H1 (cell line): ENCODE data around the gene RAB3IL1. TPM values are rescaled to one million over a fixed set of nuclear protein-coding genes. Genes with fewer than 3 reads are reported as not detected.
A peak's percentile ranks its signal among the peaks of the same experiment; 100 is the strongest.

Experiments
- CTCF ChIA-PET: fragments of 300-600 bp; sonication (Branson Sonifier 250); formaldehyde crosslinking; loops from one replicate; lab custom pipeline; 2021; ENCODE audit not compliant: partially characterized antibody; lab: Charles Lee
- POLR2A ChIA-PET: fragments of 300-600 bp; sonication (Branson Sonifier 250); formaldehyde crosslinking; loops from one replicate; lab custom pipeline; 2021; ENCODE audit warnings: inconsistent platforms; ENCODE audit not compliant: partially characterized antibody; lab: Charles Lee
- DNase-seq, 2 experiments: peaks; one replicate each; pipeline versions ENCODE4 v3.0.0 to v3.0.0-alpha.2; 2010 to 2022; ENCODE audit warnings: low spot score in 2 of 2, low read depth in 1 of 2, mixed read lengths in 1 of 2
- FAIRE-seq: peaks from 2 replicates; lab custom pipeline; 2011; peaks lifted over from hg19 to GRCh38; lab: Jason Lieb, UNC
- H2AFZ ChIP-seq: 2 replicates; pipeline ENCODE4 v1.8.1; 2012; ENCODE audit warnings: low read length, inconsistent platforms
- H2AK5ac ChIP-seq: 2 replicates; pipeline ENCODE4 v1.6.1; 2013; ENCODE audit warnings: low read depth, low read length
- H2BK120ac ChIP-seq: replicated peaks from 2 replicates; pipeline ENCODE3; 2013; ENCODE audit warnings: low read depth, low read length, inconsistent platforms
- H2BK12ac ChIP-seq: 2 replicates; pipeline ENCODE4 v1.6.1; 2013; ENCODE audit warnings: low read depth, low read length
- H2BK15ac ChIP-seq: 2 replicates; pipeline ENCODE4 v1.6.1; 2013; ENCODE audit warnings: low read length
- H2BK20ac ChIP-seq: 2 replicates; pipeline ENCODE4 v1.6.1; 2013; ENCODE audit warnings: low read length
- H2BK5ac ChIP-seq: 2 replicates; pipeline ENCODE4 v1.6.1; 2013; ENCODE audit warnings: low read depth, low read length
- H3K14ac ChIP-seq: 2 replicates; pipeline ENCODE4 v1.6.1; 2013; ENCODE audit warnings: inconsistent platforms; ENCODE audit not compliant: insufficient read length
- H3K18ac ChIP-seq: 2 replicates; pipeline ENCODE4 v1.6.1; 2013; ENCODE audit warnings: low read length; ENCODE audit errors: extremely low read depth
- H3K23ac ChIP-seq: 2 replicates; pipeline ENCODE4 v1.6.1; 2013; ENCODE audit warnings: inconsistent platforms; ENCODE audit not compliant: insufficient read length
- H3K23me2 ChIP-seq: 2 replicates; pipeline ENCODE4 v1.6.1; 2013; ENCODE audit warnings: low read depth, low read length
- H3K27ac ChIP-seq: 2 replicates; pipeline ENCODE4 v1.6.1; 2011; ENCODE audit warnings: low read depth, low read length, inconsistent platforms
- H3K27me3 ChIP-seq, 4 experiments: replicated peaks in 1 of 4; 1 replicate in 1 of 4; 2 replicates in 3 of 4; pipeline versions ENCODE4 v1.6.1 to v1.8.1; 2011 to 2013; ENCODE audit warnings: low read length in 3 of 4, mild to moderate bottlenecking in 3 of 4, inconsistent platforms in 2 of 4, mixed read lengths in 2 of 4, moderate library complexity in 1 of 4; ENCODE audit not compliant: control insufficient read depth in 3 of 4, insufficient read depth in 3 of 4; ENCODE audit errors: extremely low read depth in 1 of 4
- H3K36me3 ChIP-seq, 4 experiments: 2 replicates each; pipeline versions ENCODE4 v1.6.1 to v1.8.1; 2011 to 2013; ENCODE audit warnings: mild to moderate bottlenecking in 4 of 4, low read length in 3 of 4, moderate library complexity in 2 of 4, control low read depth in 1 of 4, inconsistent platforms in 1 of 4; ENCODE audit not compliant: insufficient read depth in 4 of 4, control insufficient read depth in 2 of 4
- H3K4ac ChIP-seq: replicated peaks from 2 replicates; pipeline ENCODE3; 2013; ENCODE audit warnings: low read length, low read depth, mixed read lengths, inconsistent platforms; ENCODE audit not compliant: insufficient read length
- H3K4me1 ChIP-seq, 4 experiments: replicated peaks in 1 of 4; 1 replicate in 1 of 4; 2 replicates in 3 of 4; pipeline versions ENCODE4 v1.6.1 to v1.8.1; 2011 to 2013; ENCODE audit warnings: low read length in 3 of 4, inconsistent platforms in 2 of 4, mixed read lengths in 1 of 4; ENCODE audit not compliant: insufficient read depth in 4 of 4, control insufficient read depth in 3 of 4
- H3K4me2 ChIP-seq, 2 experiments: 2 replicates each; pipeline versions ENCODE4 v1.6.1 to v1.8.1; 2011 to 2013; ENCODE audit warnings: low read depth in 2 of 2, low read length in 2 of 2, control low read depth in 1 of 2, inconsistent platforms in 1 of 2, mild to moderate bottlenecking in 1 of 2; ENCODE audit not compliant: insufficient read depth in 1 of 2
- H3K4me3 ChIP-seq, 4 experiments: fragments of 200-600, 300-600 bp in 1 of 4; sonication (generic), shearing (Covaris generic), sonication (Bioruptor Twin) in 1 of 4; 2 replicates each; pipeline versions ENCODE4 v1.5.1 to v1.8.1; 2011 to 2016; ENCODE audit warnings: low read length in 4 of 4, low read depth in 3 of 4, control low read depth in 2 of 4, inconsistent platforms in 2 of 4, mild to moderate bottlenecking in 2 of 4, mixed read lengths in 1 of 4, moderate library complexity in 1 of 4; ENCODE audit not compliant: insufficient read depth in 2 of 4; ENCODE audit errors: extremely low read depth in 1 of 4
- H3K56ac ChIP-seq: replicated peaks from 2 replicates; pipeline ENCODE3; 2013; ENCODE audit warnings: low read depth, mild to moderate bottlenecking, mixed read lengths, low read length, inconsistent platforms; ENCODE audit not compliant: insufficient read length
- H3K79me1 ChIP-seq: 2 replicates; pipeline ENCODE4 v1.6.1; 2013; ENCODE audit warnings: low read depth, low read length, control low read depth
- H3K79me2 ChIP-seq, 2 experiments: 2 replicates each; pipeline versions ENCODE4 v1.6.1 to v1.8.1; 2012 to 2013; ENCODE audit warnings: low read length in 2 of 2, mild to moderate bottlenecking in 2 of 2, inconsistent platforms in 1 of 2; ENCODE audit not compliant: insufficient read depth in 2 of 2, control insufficient read depth in 1 of 2
- H3K9ac ChIP-seq, 4 experiments: replicated peaks in 1 of 4; 1 replicate in 1 of 4; 2 replicates in 3 of 4; pipeline versions ENCODE4 v1.6.1 to v1.8.1; 2011 to 2013; ENCODE audit warnings: low read depth in 3 of 4, low read length in 3 of 4, control low read depth in 2 of 4, mild to moderate bottlenecking in 2 of 4, moderate library complexity in 2 of 4, inconsistent platforms in 1 of 4; ENCODE audit errors: extremely low read depth in 1 of 4
- H3K9me3 ChIP-seq, 2 experiments: 2 replicates each; pipeline versions ENCODE4 v1.6.1 to v1.8.1; 2012 to 2013; ENCODE audit warnings: mild to moderate bottlenecking in 2 of 2, moderate library complexity in 2 of 2, control low read depth in 1 of 2, inconsistent platforms in 1 of 2, low read depth in 1 of 2, low read length in 1 of 2, mixed read lengths in 1 of 2; ENCODE audit not compliant: insufficient read depth in 2 of 2
- H4K20me1 ChIP-seq, 2 experiments: replicated peaks in 1 of 2; 2 replicates each; pipeline versions ENCODE3 to v1.8.1; 2011 to 2013; ENCODE audit warnings: inconsistent platforms in 2 of 2, low read length in 2 of 2, mild to moderate bottlenecking in 1 of 2; ENCODE audit not compliant: insufficient read depth in 2 of 2, control insufficient read depth in 1 of 2
- H4K5ac ChIP-seq: 2 replicates; pipeline ENCODE4 v1.6.1; 2013; ENCODE audit warnings: low read length, low read depth, mixed read lengths, inconsistent platforms; ENCODE audit not compliant: insufficient read length
- H4K8ac ChIP-seq: 2 replicates; pipeline ENCODE4 v1.8.0; 2013; ENCODE audit warnings: mild to moderate bottlenecking, moderate library complexity, low read length, inconsistent platforms; ENCODE audit not compliant: insufficient read depth; ENCODE audit errors: extremely low read depth
- H4K91ac ChIP-seq: replicated peaks from 2 replicates; pipeline ENCODE3; 2013; ENCODE audit warnings: low read length, mixed read lengths, inconsistent platforms; ENCODE audit not compliant: insufficient read length
- HDAC6 ChIP-seq: IDR thresholded peaks from one replicate; pipeline ENCODE4 v1.7.1; 2012; ENCODE audit warnings: low read depth, mild to moderate bottlenecking, inconsistent platforms, low read length, moderate library complexity
- JUN ChIP-seq: IDR thresholded peaks from 2 replicates; pipeline ENCODE4 v1.6.1; 2011; ENCODE audit warnings: low read depth, mild to moderate bottlenecking, improper control_type of control experiment, low read length
- NANOG ChIP-seq: IDR thresholded peaks from 2 replicates; pipeline ENCODE4 v1.6.1; 2011; ENCODE audit warnings: low read length, low read depth, mild to moderate bottlenecking, inconsistent platforms; ENCODE audit not compliant: insufficient read depth, poor library complexity, severe bottlenecking
- RBBP5 ChIP-seq: IDR thresholded peaks from 2 replicates; pipeline ENCODE4 v1.7.1; 2012; ENCODE audit warnings: low read depth, mild to moderate bottlenecking, inconsistent platforms, low read length, moderate library complexity, borderline replicate concordance
- RNF2 ChIP-seq: fragments of 200-900, 300-1000 bp; sonication (generic); IDR thresholded peaks from 2 replicates; pipeline ENCODE4 v1.7.1; 2016; ENCODE audit warnings: borderline replicate concordance, low read depth, mild to moderate bottlenecking, antibody characterized with exemption, low read length; ENCODE audit not compliant: poor library complexity, severe bottlenecking; ENCODE audit errors: missing control alignments
- RXRA ChIP-seq: IDR thresholded peaks from 2 replicates; pipeline ENCODE4 v1.6.1; 2011; ENCODE audit warnings: low read depth, mild to moderate bottlenecking, low read length, moderate library complexity; ENCODE audit not compliant: insufficient read depth
- SIN3A ChIP-seq, 2 experiments: IDR thresholded peaks in 1 of 2; conservative IDR thresholded peaks in 1 of 2; 2 replicates each; pipeline ENCODE4 v1.6.1; 2011 to 2012; ENCODE audit warnings: low read length in 2 of 2, improper control_type of control experiment in 1 of 2, low read depth in 1 of 2, mild to moderate bottlenecking in 1 of 2
- SP4 ChIP-seq: IDR thresholded peaks from 2 replicates; pipeline ENCODE4 v1.6.1; 2012; ENCODE audit warnings: low read length, inconsistent platforms
- WGBS, 2 experiments: shearing (Covaris generic) in 1 of 2; methylation state at CpG; one replicate each; pipeline versions ENCODE4 v1.1.6 to v1.1.7; 2013 to 2015; ENCODE audit warnings: low lambda C conversion rate in 2 of 2, mixed read lengths in 2 of 2, inconsistent platforms in 1 of 2, low coverage in 1 of 2, missing lambda C conversion rate in 1 of 2; ENCODE audit not compliant: insufficient replicate concordance in 2 of 2, insufficient coverage in 1 of 2, insufficient read length in 1 of 2; ENCODE audit errors: extremely low coverage in 1 of 2, missing lambda C conversion rate in 1 of 2; 5-methylcytosine and 5-hydroxymethylcytosine counted together
- polyA plus RNA-seq, 7 experiments: library from polyadenylated mRNA; depleted of rRNA in 3 of 7; stranded (reverse) in 5 of 7; unstranded in 2 of 7; fragments of >200 nt in 5 of 7; fragments of 200-250 nt in 2 of 7; gene quantifications; 1 replicate in 5 of 7; 2 replicates in 1 of 7; 4 replicates in 1 of 7; pipeline versions ENCODE4 v1.2.1 to v1.2.3, GENCODE V29; 2011 to 2013; ENCODE audit warnings: missing spikeins in 2 of 7, mixed read lengths in 2 of 7
- total RNA-seq: library from RNA; stranded (reverse); fragmentation: NEBNext Ultra II Directional; extraction: Animal tissue kit (Norgen Biotek cat#: 25700); gene quantifications from 2 replicates; pipeline ENCODE4 v1.2.1, GENCODE V29; 2021
- TF ChIP-seq, protein P1 (sequence below): IDR thresholded peaks from 2 replicates; pipeline ENCODE4 v1.6.1; 2012; ENCODE audit warnings: low read length, inconsistent platforms
- TF ChIP-seq, protein P2 (sequence below): IDR thresholded peaks from 2 replicates; pipeline ENCODE4 v1.6.1; 2012; ENCODE audit warnings: inconsistent platforms

RAB3IL1 gene
- total and polyA plus RNA-seq, 2 of the 8 experiments (the other 6 are each of a cell fraction or from before 2014, with no cell fraction given), result 6.8 to 7.9 TPM

DNA sequence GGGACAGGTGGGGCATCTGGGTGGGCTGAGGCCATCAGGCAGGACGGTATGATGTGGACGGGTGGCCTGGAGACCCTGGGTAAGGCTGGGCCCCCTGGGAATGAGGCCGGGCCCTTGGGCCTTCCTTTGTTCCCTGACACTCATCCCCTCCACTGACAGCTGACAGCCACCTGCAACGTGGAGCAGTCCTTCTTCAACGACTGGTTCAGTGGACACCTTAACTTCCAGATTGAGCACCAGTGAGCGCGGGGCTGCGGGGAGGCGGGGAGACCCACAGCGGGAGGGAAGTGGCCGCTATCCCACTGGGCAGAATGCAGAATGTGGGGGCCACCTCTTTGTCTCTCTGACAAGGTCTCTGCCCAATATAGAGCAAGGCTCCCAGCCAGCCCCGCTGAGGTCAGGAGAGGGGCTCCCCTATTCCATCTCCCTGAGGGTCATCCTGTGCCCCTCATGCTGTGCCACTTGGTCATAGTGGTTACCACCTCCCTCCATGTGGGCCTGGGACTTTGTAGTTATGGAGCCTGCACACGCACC is 53.8 kb downstream of the RAB3IL1 start:
- 93% methylated on average over 12 of the region's 13 CpGs; no CpG with 5 or more reads in 1 of the 2 experiments for WGBS, 2 experiments
- H3K18ac ChIP-seq, result no peak overlapping the region
- H3K79me1 ChIP-seq, result no peaks in the 10 kb centered on the region
- FAIRE-seq (no peak), DNase-seq (no peak)
- no peak overlapping the region; the same call in 1 of the 2 replicates for H4K8ac ChIP-seq
- H4K91ac ChIP-seq, result no peak overlapping the region
- ChIA-PET CTCF (interaction anchor here (1.3 to 1.6 kb wide), 2 partner anchors 30 to 34 kb away, joined by 4 read pairs; no protein-coding TSS in a partner anchor), POLR2A (interaction anchor here (1.0 to 1.3 kb wide), 3 partner anchors 10 to 35 kb away, joined by 3 to 4 read pairs (median 4); partner anchors contain the start of gene FADS2)
- H2AK5ac ChIP-seq, result no peak overlapping the region
- no peak overlapping the region for H2BK12ac ChIP-seq
- no peak overlapping the region for H3K56ac ChIP-seq
- peaks cover 7 to 10% of the 10 kb centered on the region in 2 experiments for H4K20me1 ChIP-seq
- H3K27ac ChIP-seq, result no peak overlapping the region
- no peak overlapping the region for H3K14ac ChIP-seq
- H2AFZ ChIP-seq, result no peak overlapping the region
- H2BK120ac ChIP-seq, result no peak overlapping the region
- H3K4me2 ChIP-seq, result no peak overlapping the region
- no peak overlapping the region for H4K5ac ChIP-seq
- no peak overlapping the region for H2BK15ac ChIP-seq
- no peak overlapping the region for H3K9ac ChIP-seq
- H3K79me2 ChIP-seq, result no peaks in the 10 kb centered on the region
- no peak overlapping the region for H3K23ac ChIP-seq
- H3K23me2 ChIP-seq, result no peaks in the 10 kb centered on the region
- no peak overlapping the region for H3K4me3 ChIP-seq
- H3K27me3 ChIP-seq, result no peaks in the 10 kb centered on the region
- no peaks in the 10 kb centered on the region for H3K9me3 ChIP-seq
- peaks cover 23 to 66% (median 46%) of the 10 kb centered on the region in 4 experiments for H3K36me3 ChIP-seq
- no peak overlapping the region for H3K4ac ChIP-seq
- peak overlapping the region; percentile 44; the same call in 1 of the 2 replicates for H2BK5ac ChIP-seq
- H3K4me1 ChIP-seq, result no peaks in the 10 kb centered on the region
- no peak overlapping the region for H2BK20ac ChIP-seq
- TF ChIP-seq SP4 (no peak), JUN (no peak), NANOG (no peak), RNF2 (no peak), HDAC6 (no peak), RBBP5 (no peak), RXRA (no peak), SIN3A (conservative IDR thresholded peaks at IDR 0.05 in 1 of 2, IDR thresholded peaks at IDR 0.05 in 1 of 2; ENCODE audit: low read depth in 1 of 2, low read length in 2 of 2) (no peak)
- TF ChIP-seq, protein P1, sequence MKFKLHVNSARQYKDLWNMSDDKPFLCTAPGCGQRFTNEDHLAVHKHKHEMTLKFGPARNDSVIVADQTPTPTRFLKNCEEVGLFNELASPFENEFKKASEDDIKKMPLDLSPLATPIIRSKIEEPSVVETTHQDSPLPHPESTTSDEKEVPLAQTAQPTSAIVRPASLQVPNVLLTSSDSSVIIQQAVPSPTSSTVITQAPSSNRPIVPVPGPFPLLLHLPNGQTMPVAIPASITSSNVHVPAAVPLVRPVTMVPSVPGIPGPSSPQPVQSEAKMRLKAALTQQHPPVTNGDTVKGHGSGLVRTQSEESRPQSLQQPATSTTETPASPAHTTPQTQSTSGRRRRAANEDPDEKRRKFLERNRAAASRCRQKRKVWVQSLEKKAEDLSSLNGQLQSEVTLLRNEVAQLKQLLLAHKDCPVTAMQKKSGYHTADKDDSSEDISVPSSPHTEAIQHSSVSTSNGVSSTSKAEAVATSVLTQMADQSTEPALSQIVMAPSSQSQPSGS, result no peak
- TF ChIP-seq, protein P2, sequence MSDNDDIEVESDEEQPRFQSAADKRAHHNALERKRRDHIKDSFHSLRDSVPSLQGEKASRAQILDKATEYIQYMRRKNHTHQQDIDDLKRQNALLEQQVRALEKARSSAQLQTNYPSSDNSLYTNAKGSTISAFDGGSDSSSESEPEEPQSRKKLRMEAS, result no peak
